HUES48 (cell line): ENCODE measurements around the gene GTSF1L.

Source experiments
- H3K27ac ChIP-seq: one replicate; pipeline ENCODE4 v1.7.0; 2013; ENCODE audit warnings: low read depth, low read length, inconsistent platforms
- H3K27me3 ChIP-seq: 2 replicates; pipeline ENCODE4 v1.6.1; 2013; ENCODE audit warnings: mild to moderate bottlenecking, low read length; ENCODE audit not compliant: control insufficient read depth, insufficient read depth
- H3K36me3 ChIP-seq: 2 replicates; pipeline ENCODE4 v1.6.1; 2013; ENCODE audit warnings: low read length; ENCODE audit not compliant: control insufficient read depth, insufficient read depth
- H3K4me1 ChIP-seq: 2 replicates; pipeline ENCODE4 v1.6.1; 2013; ENCODE audit warnings: mild to moderate bottlenecking, low read length; ENCODE audit not compliant: control insufficient read depth, insufficient read depth
- H3K4me3 ChIP-seq: 2 replicates; pipeline ENCODE4 v1.5.1; 2013; ENCODE audit warnings: mild to moderate bottlenecking, low read depth, low read length
- H3K9ac ChIP-seq: 2 replicates; pipeline ENCODE4 v1.6.1; 2013; ENCODE audit warnings: mild to moderate bottlenecking, low read depth, low read length, moderate library complexity
- H3K9me3 ChIP-seq: 2 replicates; pipeline ENCODE4 v1.6.1; 2013; ENCODE audit warnings: low read length; ENCODE audit not compliant: control insufficient read depth, insufficient read depth

GTSF1L gene

DNA sequence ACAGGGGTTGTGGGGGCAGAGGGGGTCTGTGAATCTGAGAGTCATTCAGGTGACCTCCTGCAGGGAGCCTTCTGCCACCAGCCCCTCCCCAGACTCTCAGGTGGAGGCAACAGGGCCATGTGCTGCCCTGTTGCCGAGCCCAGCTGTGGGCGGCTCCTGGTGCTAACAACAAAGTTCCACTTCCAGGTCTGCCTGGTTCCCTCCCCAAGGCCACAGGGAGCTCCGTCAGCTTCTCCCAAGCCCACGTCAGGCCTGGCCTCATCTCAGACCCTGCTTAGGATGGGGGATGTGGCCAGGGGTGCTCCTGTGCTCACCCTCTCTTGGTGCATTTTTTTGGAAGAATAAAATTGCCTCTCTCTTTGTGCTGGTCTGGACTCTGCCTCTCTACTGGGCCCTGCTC, 10.7 kb downstream of the GTSF1L start:
- Histone ChIP-seq H3K36me3 (peaks cover 61% of the 10 kb centered on the region), H3K9me3 (no peaks in the 10 kb centered on the region), H3K4me3 (no peak overlapping the region), H3K27me3 (no peaks in the 10 kb centered on the region), H3K9ac (no peak overlapping the region), H3K4me1 (peaks cover 4% of the 10 kb centered on the region), H3K27ac (no peak overlapping the region)

DNA sequence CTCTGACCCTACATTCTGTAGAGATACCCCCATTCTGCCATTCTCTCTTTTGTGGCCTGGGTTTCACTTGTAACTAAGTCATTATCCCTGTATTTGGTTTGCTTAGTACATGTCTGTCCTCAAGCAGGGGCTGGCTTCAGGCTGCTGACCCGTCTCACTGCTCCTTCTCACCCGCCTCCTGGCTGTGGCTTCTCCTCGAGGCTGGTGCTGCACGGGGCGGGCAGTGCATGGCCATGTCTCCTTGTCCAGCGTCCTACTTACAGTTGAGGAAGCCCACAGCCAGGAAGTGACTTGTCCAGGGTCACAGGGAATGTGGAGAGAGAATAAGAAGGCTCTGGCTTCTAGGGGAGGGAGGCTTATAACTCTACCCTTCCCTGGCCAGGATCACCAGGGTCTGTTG, 11.3 kb downstream of the GTSF1L start:
- Histone ChIP-seq H3K4me1 (no peaks in the 10 kb centered on the region), H3K9ac (no peak overlapping the region), H3K9me3 (no peaks in the 10 kb centered on the region), H3K4me3 (no peak overlapping the region), H3K36me3 (peaks cover 67% of the 10 kb centered on the region), H3K27me3 (no peaks in the 10 kb centered on the region), H3K27ac (no peak overlapping the region)

DNA sequence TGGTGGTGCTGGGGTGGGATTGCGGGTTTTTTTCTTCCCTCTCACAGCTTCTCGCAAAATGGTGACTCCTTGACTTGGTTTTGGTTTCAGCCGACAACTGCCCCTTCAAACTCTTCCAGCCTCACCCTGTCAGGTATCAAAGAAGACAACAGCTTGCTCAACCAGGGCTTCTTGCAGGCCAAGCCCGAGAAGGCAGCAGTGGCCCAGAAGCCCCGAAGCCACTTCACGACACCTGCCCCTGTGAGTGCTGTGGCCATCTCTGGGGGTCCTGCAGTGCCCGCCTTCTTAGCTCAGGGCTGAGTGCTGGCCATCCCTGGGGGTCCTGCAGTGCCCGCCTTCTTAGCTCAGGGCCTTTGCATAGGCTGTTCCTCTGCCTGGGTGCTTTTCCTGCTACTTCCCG, 11.8 kb downstream of the GTSF1L start:
- Histone ChIP-seq H3K36me3 (peaks cover 72% of the 10 kb centered on the region), H3K4me1 (no peaks in the 10 kb centered on the region), H3K4me3 (no peak overlapping the region), H3K27ac (no peak overlapping the region), H3K9ac (no peak overlapping the region), H3K9me3 (no peaks in the 10 kb centered on the region), H3K27me3 (no peaks in the 10 kb centered on the region)

DNA sequence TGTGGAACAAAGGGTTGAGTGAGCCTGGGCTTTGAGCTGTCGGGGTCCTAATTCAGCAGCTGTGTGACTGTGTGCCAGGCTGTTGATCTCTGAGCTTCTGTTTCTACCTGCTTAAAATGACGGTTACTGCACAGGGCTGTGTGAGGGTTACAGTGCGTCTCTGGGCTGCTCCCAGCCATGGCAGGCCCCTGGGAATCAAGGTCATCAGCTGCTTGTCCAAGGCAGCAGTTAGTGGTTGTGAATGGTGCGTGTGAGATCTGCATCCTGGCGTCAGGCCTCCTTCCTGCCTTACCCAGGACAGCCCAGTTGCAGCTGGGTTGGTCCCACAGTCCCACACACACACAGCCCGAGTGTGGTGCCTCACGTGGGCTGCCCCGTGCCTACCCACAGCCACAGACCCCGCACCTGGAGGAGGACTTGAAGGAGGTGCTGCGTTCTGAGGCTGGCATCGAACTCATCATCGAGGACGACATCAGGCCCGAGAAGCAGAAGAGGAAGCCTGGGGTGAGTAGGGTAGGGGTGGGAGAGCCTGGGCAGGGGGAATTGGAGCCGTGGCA, 15.6 kb downstream of the GTSF1L start:
- Histone ChIP-seq H3K27me3 (no peaks in the 10 kb centered on the region), H3K4me1 (no peaks in the 10 kb centered on the region), H3K4me3 (no peak overlapping the region), H3K36me3 (peaks cover 96% of the 10 kb centered on the region), H3K27ac (no peak overlapping the region), H3K9me3 (no peaks in the 10 kb centered on the region), H3K9ac (no peak overlapping the region)

DNA sequence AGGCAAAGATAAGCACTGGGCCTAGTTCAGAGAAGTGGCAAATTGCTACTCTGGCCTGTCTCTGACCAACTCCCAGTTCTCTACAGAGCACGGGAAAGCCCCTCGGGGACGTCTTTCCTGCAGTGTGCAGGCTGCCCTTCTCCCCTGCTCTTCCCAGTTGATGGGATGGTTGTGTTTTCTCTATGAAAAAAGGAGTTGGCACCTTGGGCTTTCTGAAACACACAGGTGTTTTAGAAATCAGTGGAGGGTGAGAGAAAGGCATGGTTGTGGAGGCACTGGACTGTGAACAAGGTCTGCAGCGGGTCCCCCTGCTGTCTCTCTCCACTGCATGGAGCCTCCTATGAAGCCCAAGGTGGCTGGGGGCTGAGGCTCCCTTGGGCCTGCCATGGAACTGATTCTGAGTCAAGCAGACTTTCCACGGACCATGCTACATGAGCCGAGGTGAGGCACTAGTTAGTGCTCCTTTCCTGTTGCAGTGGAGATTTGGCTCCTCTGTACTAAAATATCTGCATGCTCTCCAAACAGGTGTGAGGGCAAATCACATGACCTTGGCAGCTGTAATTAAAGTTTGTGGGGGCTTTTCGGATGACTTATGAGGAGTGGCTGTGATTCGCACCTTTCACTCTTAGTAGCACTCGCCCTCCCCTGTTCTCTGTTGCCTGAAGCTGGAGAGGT, 16.3 kb downstream of the GTSF1L start:
- H3K36me3 ChIP-seq: peaks cover 93% of the 10 kb centered on the region
- no peak overlapping the region for H3K9ac ChIP-seq

DNA sequence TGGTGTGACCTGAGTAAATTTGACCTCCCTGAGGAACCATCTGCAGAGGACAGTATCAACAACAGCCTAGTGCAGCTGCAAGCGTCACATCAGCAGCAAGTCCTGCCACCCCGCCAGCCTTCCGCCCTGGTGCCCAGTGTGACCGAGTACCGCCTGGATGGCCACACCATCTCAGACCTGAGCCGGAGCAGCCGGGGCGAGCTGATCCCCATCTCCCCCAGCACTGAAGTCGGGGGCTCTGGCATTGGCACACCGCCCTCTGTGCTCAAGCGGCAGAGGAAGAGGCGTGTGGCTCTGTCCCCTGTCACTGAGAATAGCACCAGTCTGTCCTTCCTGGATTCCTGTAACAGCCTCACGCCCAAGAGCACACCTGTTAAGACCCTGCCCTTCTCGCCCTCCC, 24.3 kb downstream of the GTSF1L start:
- H3K36me3 ChIP-seq: peaks cover 78% of the 10 kb centered on the region
- no peaks in the 10 kb centered on the region for H3K27me3 ChIP-seq
- no peaks in the 10 kb centered on the region for H3K4me1 ChIP-seq
- H3K4me3 ChIP-seq: no peak overlapping the region
- no peak overlapping the region for H3K27ac ChIP-seq
- no peaks in the 10 kb centered on the region for H3K9me3 ChIP-seq
- no peak overlapping the region for H3K9ac ChIP-seq

More for the DNA sequence above, 16.3 kb downstream of the GTSF1L start:
- Histone ChIP-seq H3K27ac (no peak overlapping the region), H3K9me3 (no peaks in the 10 kb centered on the region), H3K4me1 (no peaks in the 10 kb centered on the region), H3K27me3 (no peaks in the 10 kb centered on the region), H3K4me3 (no peak overlapping the region)

DNA sequence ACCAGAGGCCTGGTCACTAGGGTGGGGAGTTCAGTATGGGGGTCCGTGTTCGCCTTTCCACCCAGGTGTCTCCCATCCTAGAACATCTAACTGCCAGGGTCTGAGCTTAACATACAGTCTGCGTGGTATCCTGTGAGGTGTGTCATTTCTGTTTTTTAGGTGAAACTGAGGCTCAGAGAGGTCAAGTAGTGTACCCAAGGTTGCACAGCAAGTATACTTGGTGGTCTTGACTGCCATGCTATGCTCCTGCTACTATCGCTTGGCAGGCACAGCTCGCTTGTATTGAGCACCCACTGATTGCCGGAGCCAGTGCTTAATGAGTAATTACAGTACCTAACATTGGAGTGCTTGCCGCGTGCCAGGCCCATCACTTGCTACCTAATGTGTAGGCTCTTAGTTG, 26.2 kb downstream of the GTSF1L start:
- H3K4me3 ChIP-seq: no peak overlapping the region
- no peaks in the 10 kb centered on the region for H3K9me3 ChIP-seq
- H3K27me3 ChIP-seq: no peaks in the 10 kb centered on the region
- H3K36me3 ChIP-seq: peaks cover 81% of the 10 kb centered on the region
- H3K4me1 ChIP-seq: no peaks in the 10 kb centered on the region
- H3K27ac ChIP-seq: no peak overlapping the region
- H3K9ac ChIP-seq: no peak overlapping the region

DNA sequence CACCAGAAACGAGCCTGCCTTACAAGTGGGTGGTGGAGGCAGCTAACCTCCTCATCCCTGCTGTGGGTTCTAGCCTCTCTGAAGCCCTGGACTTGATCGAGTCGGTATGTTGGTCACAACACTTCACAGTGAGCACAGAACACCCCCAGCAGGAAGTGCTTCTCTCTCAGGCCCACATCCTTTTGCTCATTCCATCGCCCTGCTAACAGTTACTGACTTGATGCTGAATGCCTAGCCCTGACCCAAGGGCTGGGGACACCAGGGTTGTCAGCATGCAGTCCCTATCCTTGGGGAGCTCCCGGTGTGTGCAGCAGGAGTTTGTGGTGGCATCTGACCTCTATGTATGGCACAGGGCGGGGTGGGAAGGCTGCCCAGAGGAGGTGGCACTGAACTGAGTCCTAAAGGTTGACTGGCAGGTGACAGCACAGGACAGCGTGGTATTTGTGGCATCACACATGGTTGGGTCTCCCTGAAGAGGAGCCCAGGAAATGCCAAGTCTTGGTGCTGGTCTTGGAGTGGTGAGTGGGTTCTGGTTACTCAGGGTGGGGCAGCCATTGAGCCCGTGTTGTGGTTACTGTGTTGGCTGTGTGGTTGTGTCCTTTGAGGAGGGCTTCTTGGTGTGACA, 26.7 kb downstream of the GTSF1L start:
- H3K36me3 ChIP-seq: peaks cover 82% of the 10 kb centered on the region

DNA sequence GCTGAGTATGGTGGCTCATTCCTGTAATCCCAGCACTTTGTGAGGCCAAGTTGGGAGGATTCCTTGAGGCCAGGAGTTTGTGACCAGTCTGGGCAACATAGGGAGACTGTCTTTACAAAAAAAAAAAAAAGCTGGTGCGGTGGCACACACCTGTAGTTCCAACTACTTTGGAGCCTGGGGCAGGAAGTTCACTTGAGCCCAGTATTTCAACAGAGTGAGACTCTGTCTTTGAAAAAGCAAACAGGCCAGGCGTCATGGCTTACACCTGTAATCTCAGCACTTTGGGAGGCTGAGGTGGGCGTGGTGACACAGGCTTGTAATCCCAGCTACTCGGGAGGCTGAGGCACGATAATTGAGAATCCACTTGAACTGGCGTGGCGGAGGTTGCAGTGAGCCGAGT, 31.2 kb downstream of the GTSF1L start:
- Histone ChIP-seq H3K27me3 (no peaks in the 10 kb centered on the region), H3K9me3 (no peaks in the 10 kb centered on the region), H3K4me1 (no peaks in the 10 kb centered on the region), H3K36me3 (peaks cover 77% of the 10 kb centered on the region), H3K9ac (no peak overlapping the region), H3K4me3 (no peak overlapping the region), H3K27ac (no peak overlapping the region)

More for the DNA sequence above, 26.7 kb downstream of the GTSF1L start:
- Histone ChIP-seq H3K9ac (no peak overlapping the region), H3K27ac (no peak overlapping the region), H3K4me3 (no peak overlapping the region), H3K9me3 (no peaks in the 10 kb centered on the region), H3K4me1 (no peaks in the 10 kb centered on the region), H3K27me3 (no peaks in the 10 kb centered on the region)

DNA sequence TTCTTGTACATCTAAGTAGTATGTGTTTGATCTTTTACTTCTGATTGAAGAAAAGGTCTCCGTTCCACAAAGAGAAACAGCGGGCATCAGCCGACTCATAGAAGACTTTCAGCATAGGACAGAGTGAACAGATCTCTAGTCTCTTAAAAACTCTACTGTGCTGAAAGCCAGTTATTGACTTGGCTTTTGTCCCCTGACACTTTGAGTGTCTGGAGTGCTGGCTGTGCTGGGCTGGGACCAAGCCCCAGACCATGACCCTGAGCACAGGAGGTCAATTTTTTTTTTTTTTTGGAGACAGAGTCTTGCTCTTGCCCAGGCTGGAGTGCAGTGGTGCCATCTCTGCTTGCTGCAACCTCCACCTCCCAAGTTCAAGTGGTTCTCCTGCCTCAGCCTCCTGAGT, 32.0 kb downstream of the GTSF1L start:
- Histone ChIP-seq H3K4me3 (no peak overlapping the region), H3K9me3 (no peaks in the 10 kb centered on the region), H3K4me1 (no peaks in the 10 kb centered on the region), H3K27ac (no peak overlapping the region), H3K36me3 (peaks cover 74% of the 10 kb centered on the region), H3K9ac (no peak overlapping the region), H3K27me3 (no peaks in the 10 kb centered on the region)

DNA sequence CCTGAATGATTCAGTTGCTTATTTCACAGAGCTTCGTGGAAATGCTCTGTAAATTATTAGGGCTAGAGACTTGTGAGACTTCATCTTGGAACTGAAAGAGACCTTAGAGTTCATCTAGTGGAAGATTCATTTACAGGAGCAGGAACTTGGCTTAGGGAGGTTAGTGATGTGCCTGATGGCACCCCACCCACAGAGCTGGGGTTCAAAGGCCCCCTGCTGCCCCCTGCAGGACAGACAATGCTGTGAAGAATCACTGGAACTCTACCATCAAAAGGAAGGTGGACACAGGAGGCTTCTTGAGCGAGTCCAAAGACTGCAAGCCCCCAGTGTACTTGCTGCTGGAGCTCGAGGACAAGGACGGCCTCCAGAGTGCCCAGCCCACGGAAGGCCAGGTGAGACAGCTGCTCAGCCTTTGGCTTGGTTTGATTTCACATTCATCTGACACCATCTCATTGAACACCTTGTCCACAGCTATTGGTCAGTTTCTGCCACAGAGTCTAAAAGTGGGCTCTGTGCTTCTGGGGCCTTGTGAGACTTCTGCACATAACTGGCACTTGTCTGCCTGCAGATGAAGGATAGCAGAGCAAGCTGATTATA, 34.8 kb downstream of the GTSF1L start:
- Histone ChIP-seq H3K27ac (no peak overlapping the region), H3K9me3 (no peaks in the 10 kb centered on the region), H3K9ac (no peak overlapping the region), H3K4me1 (no peaks in the 10 kb centered on the region), H3K4me3 (no peak overlapping the region), H3K36me3 (peaks cover 86% of the 10 kb centered on the region), H3K27me3 (no peaks in the 10 kb centered on the region)
